Fibroblast of lung (primary cell): ENCODE results near the gene LRCH3.

Source experiments
- CTCF ChIP-seq, 2 donors: IDR thresholded peaks in 1 of 2; conservative IDR thresholded peaks in 1 of 2; 1 replicate in 1 of 2; 2 replicates in 1 of 2; pipeline ENCODE4 v1.5.1; 2011 to 2012; ENCODE audit warnings: low read length in 2 of 2, control low read depth in 1 of 2, inconsistent platforms in 1 of 2, low read depth in 1 of 2, mild to moderate bottlenecking in 1 of 2
- EZH2 ChIP-seq: IDR thresholded peaks from 2 replicates; pipeline ENCODE4 v1.5.1; 2012; ENCODE audit warnings: low read length, control low read depth, mild to moderate bottlenecking; ENCODE audit errors: missing control alignments

- TF ChIP-seq CTCF (conservative IDR thresholded peaks at IDR 0.05 in 1 of 2, IDR thresholded peaks at IDR 0.05 in 1 of 2; ENCODE audit: low read depth in 1 of 2, low read length in 2 of 2), result no peak
- TF ChIP-seq EZH2, result no peak
Observed at GRCh38 chr3:197790033-197790432, 1.0 kb upstream of the LRCH3 start.
